Keratinocyte (primary cell): ENCODE measurements around the gene ZNF768.

Source experiments
- EZH2 ChIP-seq: IDR thresholded peaks from one replicate; pipeline ENCODE4 v1.6.1; 2012; ENCODE audit warnings: inconsistent platforms, mild to moderate bottlenecking, low read length, moderate library complexity
- TF ChIP-seq, protein P1 (sequence below), 3 experiments: IDR thresholded peaks in 1 of 3; conservative IDR thresholded peaks in 1 of 3; optimal IDR thresholded peaks in 1 of 3; 2 replicates in 2 of 3; 3 replicates in 1 of 3; pipeline versions ENCODE3 to v1.5.1; 2011; ENCODE audit warnings: low read length in 3 of 3, mild to moderate bottlenecking in 3 of 3, moderate library complexity in 2 of 3, control low read depth in 1 of 3, inconsistent platforms in 1 of 3; ENCODE audit not compliant: insufficient read depth in 2 of 3; ENCODE audit errors: extremely low read depth in 1 of 3

DNA sequence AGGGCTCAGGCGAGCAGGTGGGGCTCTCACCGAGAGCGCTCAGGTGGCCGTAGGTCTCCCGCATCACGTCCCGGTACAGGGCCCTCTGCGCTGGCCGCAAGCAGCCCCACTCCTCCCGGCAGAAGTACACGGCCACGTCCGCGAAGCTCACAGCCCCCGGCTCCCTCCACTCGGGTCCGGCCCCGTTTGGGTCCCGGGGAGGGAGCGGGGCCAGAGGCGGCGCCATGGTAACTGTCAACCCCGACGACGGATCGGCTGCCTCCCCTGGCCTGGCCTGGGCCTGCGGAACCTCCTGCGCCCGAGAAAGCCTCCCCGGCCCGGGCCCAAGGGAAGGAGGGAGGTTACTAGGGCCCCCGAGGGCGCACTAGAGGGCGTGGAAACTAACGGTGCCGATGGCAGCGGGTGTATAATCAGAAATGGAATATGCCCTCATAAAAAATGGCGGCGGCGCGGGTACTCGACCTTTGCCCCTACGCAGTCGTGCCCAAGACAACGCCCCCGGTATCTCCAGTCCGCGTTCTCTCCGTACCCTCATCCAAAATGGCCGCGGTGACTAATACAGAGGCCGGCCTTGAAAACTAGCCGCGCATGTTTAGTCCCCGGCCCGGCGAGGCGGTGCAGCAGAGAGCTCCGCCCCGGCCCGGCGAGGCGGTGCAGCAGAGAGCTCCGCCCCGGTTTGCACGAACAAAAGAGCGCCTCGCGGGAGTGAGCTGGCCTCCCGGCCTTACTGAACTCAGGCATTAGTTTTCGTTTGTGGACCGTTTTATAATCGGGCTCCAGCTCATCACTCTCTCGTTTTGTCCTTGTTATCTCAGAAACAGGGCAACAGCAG is 31.8 kb upstream of the ZNF768 start, which contains the start of gene ZNF764:
- TF ChIP-seq, protein P1, sequence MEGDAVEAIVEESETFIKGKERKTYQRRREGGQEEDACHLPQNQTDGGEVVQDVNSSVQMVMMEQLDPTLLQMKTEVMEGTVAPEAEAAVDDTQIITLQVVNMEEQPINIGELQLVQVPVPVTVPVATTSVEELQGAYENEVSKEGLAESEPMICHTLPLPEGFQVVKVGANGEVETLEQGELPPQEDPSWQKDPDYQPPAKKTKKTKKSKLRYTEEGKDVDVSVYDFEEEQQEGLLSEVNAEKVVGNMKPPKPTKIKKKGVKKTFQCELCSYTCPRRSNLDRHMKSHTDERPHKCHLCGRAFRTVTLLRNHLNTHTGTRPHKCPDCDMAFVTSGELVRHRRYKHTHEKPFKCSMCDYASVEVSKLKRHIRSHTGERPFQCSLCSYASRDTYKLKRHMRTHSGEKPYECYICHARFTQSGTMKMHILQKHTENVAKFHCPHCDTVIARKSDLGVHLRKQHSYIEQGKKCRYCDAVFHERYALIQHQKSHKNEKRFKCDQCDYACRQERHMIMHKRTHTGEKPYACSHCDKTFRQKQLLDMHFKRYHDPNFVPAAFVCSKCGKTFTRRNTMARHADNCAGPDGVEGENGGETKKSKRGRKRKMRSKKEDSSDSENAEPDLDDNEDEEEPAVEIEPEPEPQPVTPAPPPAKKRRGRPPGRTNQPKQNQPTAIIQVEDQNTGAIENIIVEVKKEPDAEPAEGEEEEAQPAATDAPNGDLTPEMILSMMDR (optimal IDR thresholded peaks at IDR 0.05 in 1 of 3, IDR thresholded peaks at IDR 0.05 in 1 of 3, conservative IDR thresholded peaks at IDR 0.05 in 1 of 3; ENCODE audit: extremely low read depth in 1 of 3, insufficient read depth in 2 of 3, low read length in 3 of 3), result no peak
- TF ChIP-seq EZH2, result no peak
